Mesenchymal stem cell (in vitro differentiated cells and primary cell): ENCODE results near the gene TMEM63B.

Source experiments
- DNase-seq: peaks from one replicate; pipeline ENCODE4 v3.0.0-alpha.2; 2013
- H2AFZ ChIP-seq: one replicate; pipeline ENCODE4 v1.6.1; 2013; ENCODE audit warnings: low read depth, mild to moderate bottlenecking, control low read depth, inconsistent platforms, low read length, moderate library complexity
- H2AK5ac ChIP-seq: 2 replicates; pipeline ENCODE4 v1.6.1; 2013; ENCODE audit warnings: low read length, moderate library complexity, mild to moderate bottlenecking, inconsistent platforms; ENCODE audit not compliant: severe bottlenecking
- H2BK120ac ChIP-seq: one replicate; pipeline ENCODE4 v1.6.1; 2013; ENCODE audit warnings: low read depth, mild to moderate bottlenecking, inconsistent platforms, low read length, moderate library complexity
- H2BK12ac ChIP-seq, 2 experiments: one replicate each; pipeline ENCODE4 v1.6.1; 2013; ENCODE audit warnings: inconsistent platforms in 2 of 2, low read length in 2 of 2, mild to moderate bottlenecking in 2 of 2, moderate library complexity in 2 of 2, control low read depth in 1 of 2
- H2BK15ac ChIP-seq: one replicate; pipeline ENCODE4 v1.6.1; 2013; ENCODE audit warnings: mild to moderate bottlenecking, low read depth, inconsistent platforms; ENCODE audit not compliant: poor library complexity, severe bottlenecking
- H2BK5ac ChIP-seq: 2 replicates; pipeline ENCODE4 v1.6.1; 2013; ENCODE audit warnings: low read depth, mild to moderate bottlenecking, low read length, control low read depth, inconsistent platforms; ENCODE audit not compliant: poor library complexity, severe bottlenecking
- H3K14ac ChIP-seq, 2 experiments: one replicate each; pipeline ENCODE4 v1.6.1; 2013; ENCODE audit warnings: inconsistent platforms in 2 of 2, low read length in 2 of 2, control low read depth in 1 of 2, mild to moderate bottlenecking in 1 of 2, moderate library complexity in 1 of 2
- H3K18ac ChIP-seq, 2 experiments: one replicate each; pipeline ENCODE4 v1.6.1; 2013; ENCODE audit warnings: inconsistent platforms in 2 of 2, low read length in 2 of 2, control low read depth in 1 of 2, low read depth in 1 of 2, mild to moderate bottlenecking in 1 of 2
- H3K23ac ChIP-seq, 2 experiments: one replicate each; pipeline ENCODE4 v1.6.1; 2013; ENCODE audit warnings: inconsistent platforms in 2 of 2, low read length in 2 of 2, mild to moderate bottlenecking in 2 of 2, moderate library complexity in 2 of 2, control low read depth in 1 of 2
- H3K27ac ChIP-seq: 2 replicates; pipeline ENCODE4 v1.5.1; 2013; ENCODE audit warnings: mild to moderate bottlenecking, moderate library complexity, low read length, control low read depth, inconsistent platforms; ENCODE audit not compliant: poor library complexity, severe bottlenecking
- H3K27me3 ChIP-seq, 2 experiments: 2 replicates each; pipeline versions ENCODE4 v1.6.1 to v1.7.0; 2013; ENCODE audit warnings: low read length in 2 of 2, mild to moderate bottlenecking in 2 of 2, moderate library complexity in 2 of 2, control low read depth in 1 of 2, inconsistent platforms in 1 of 2; ENCODE audit not compliant: control insufficient read depth in 1 of 2, insufficient read depth in 1 of 2
- H3K36me3 ChIP-seq, 2 experiments: 2 replicates each; pipeline versions ENCODE4 v1.6.1 to v1.7.0; 2013; ENCODE audit warnings: low read length in 2 of 2, control low read depth in 1 of 2, inconsistent platforms in 1 of 2, low read depth in 1 of 2, mild to moderate bottlenecking in 1 of 2; ENCODE audit not compliant: insufficient read depth in 2 of 2, control insufficient read depth in 1 of 2
- H3K4ac ChIP-seq, 2 experiments: one replicate each; pipeline ENCODE4 v1.6.1; 2013; ENCODE audit warnings: inconsistent platforms in 2 of 2, low read length in 2 of 2, mild to moderate bottlenecking in 2 of 2, moderate library complexity in 2 of 2, control low read depth in 1 of 2, low read depth in 1 of 2
- H3K4me1 ChIP-seq: 2 replicates; pipeline ENCODE4 v1.6.1; 2013; ENCODE audit warnings: low read depth, low read length, control low read depth; ENCODE audit not compliant: control insufficient read depth, insufficient read depth
- H3K4me2 ChIP-seq: 2 replicates; pipeline ENCODE4 v1.6.1; 2013; ENCODE audit warnings: low read length, mild to moderate bottlenecking, inconsistent platforms; ENCODE audit not compliant: poor library complexity, severe bottlenecking
- H3K4me3 ChIP-seq, 2 experiments: 2 replicates each; pipeline versions ENCODE4 v1.5.1 to v1.7.0; 2013; ENCODE audit warnings: low read length in 2 of 2, mild to moderate bottlenecking in 2 of 2, control low read depth in 1 of 2, low read depth in 1 of 2; ENCODE audit not compliant: insufficient read depth in 1 of 2
- H3K79me1 ChIP-seq: replicated peaks from 2 replicates; pipeline ENCODE4 v1.6.1; 2013; ENCODE audit warnings: mild to moderate bottlenecking, control low read depth, low read length, inconsistent platforms; ENCODE audit not compliant: poor library complexity, severe bottlenecking
- H3K9ac ChIP-seq: 2 replicates; pipeline ENCODE4 v1.7.0; 2013; ENCODE audit warnings: mild to moderate bottlenecking, low read length, moderate library complexity
- H3K9me3 ChIP-seq: 2 replicates; pipeline ENCODE4 v1.7.0; 2013; ENCODE audit warnings: mild to moderate bottlenecking, low read length; ENCODE audit not compliant: control insufficient read depth
- H4K8ac ChIP-seq: one replicate; pipeline ENCODE4 v1.6.1; 2013; ENCODE audit warnings: inconsistent platforms, mild to moderate bottlenecking, low read length, moderate library complexity
- H4K91ac ChIP-seq: one replicate; pipeline ENCODE4 v1.6.1; 2013; ENCODE audit warnings: mild to moderate bottlenecking, low read length, inconsistent platforms
- WGBS: methylation state at CpG from one replicate; pipeline ENCODE4 v1.1.7; 2013; ENCODE audit warnings: mixed read lengths; 5-methylcytosine and 5-hydroxymethylcytosine counted together

Gene TMEM63B

GRCh38 chr6:44126320-44127149 is 819 bp upstream of the TMEM63B start:
- Histone ChIP-seq H3K4me3 (peak overlapping the region; percentile 93 to 97), H3K4me2 (peak overlapping the region; percentile 89), H3K4ac (peak overlapping the region in 1 of 2 experiments; percentile 77), H4K8ac (no peak overlapping the region), H2BK120ac (peak overlapping the region; percentile 78), H3K4me1 (peaks cover 15% of the 10 kb centered on the region), H3K27ac (peak overlapping the region; percentile 96), H3K9me3 (no peaks in the 10 kb centered on the region), H3K14ac (no peak overlapping the region), H3K79me1 (peaks cover 10% of the 10 kb centered on the region), H2AK5ac (no peak overlapping the region), H3K23ac (no peak overlapping the region), H3K9ac (peak overlapping the region; percentile 94), H3K18ac (peak overlapping the region; percentile 86 to 97), H4K91ac (peak overlapping the region; percentile 91), H2BK15ac (peak overlapping the region; percentile 66), H2BK5ac (peak overlapping the region; percentile 98), H3K36me3 (peaks cover 6 to 7% of the 10 kb centered on the region in 2 experiments), H3K27me3 (no peaks in the 10 kb centered on the region), H2BK12ac (no peak overlapping the region), H2AFZ (no peak overlapping the region)
- WGBS, result 3% methylated on average over 9 of the region's 31 CpGs
- DNase-seq, result peak; percentile 93

DNA sequence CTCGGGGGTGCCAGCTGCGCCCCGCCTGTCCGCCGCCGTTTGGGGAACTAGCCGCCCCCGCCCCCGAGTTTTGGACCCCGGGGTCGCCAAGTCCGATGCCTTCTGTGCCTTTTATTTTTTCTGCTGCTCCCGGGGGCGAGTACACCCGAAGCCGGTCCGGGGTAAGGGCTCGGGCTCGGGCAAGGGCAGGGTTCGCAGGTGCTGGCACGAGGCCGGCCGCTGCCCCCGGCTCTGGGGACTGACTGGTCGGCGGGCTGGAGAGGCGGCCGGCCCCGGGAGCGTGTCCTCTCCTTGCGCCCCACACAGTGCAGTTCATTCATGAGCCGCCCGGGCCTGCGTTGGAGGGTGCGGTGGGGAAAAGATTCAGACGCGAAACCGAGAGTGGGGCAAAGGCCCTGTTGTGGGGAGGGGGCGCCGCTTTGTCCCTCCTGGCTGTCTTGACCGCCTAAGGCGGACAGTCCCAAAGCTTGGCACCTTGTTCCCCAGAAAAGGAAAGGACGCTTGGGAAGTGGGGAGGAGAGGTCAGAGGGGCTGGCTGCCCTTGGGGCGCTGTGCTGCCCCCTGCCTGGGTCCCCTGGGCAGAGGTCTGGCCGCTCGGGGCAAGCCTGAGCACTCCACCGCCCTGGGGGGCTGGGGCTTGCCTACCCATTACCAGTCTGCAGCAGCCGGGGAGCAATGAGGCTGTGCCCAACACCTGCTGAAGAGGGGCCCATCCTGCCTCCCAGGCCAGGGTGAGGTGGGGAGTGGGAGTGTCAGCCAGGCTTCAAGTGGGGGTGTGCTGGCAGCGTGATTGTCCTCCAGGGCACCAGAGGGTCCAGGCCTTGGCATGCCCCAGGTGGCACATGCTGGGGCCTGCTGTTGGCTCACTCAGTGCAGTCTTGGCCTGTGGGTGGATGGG is 915 bp downstream of the TMEM63B start:
- Histone ChIP-seq H3K23ac (peak overlapping the region in 1 of 2 experiments; percentile 96), H4K91ac (peak overlapping the region; percentile 23), H2BK12ac (peak overlapping the region in 1 of 2 experiments; percentile 47), H2AFZ (peak overlapping the region; percentile 87), H2AK5ac (peak overlapping the region; percentile 29), H3K9ac (peak overlapping the region; percentile 87), H2BK5ac (peak overlapping the region; percentile 90), H3K36me3 (peaks cover 6 to 11% of the 10 kb centered on the region in 2 experiments), H2BK15ac (no peak overlapping the region), H3K4ac (peak overlapping the region; percentile 35 to 89), H3K4me3 (peak overlapping the region; percentile 89 to 93), H3K4me2 (peak overlapping the region; percentile 95), H4K8ac (peak overlapping the region; percentile 76), H2BK120ac (peak overlapping the region; percentile 98), H3K27me3 (no peaks in the 10 kb centered on the region), H3K14ac (peak overlapping the region; percentile 41 to 88), H3K4me1 (peaks cover 19% of the 10 kb centered on the region), H3K9me3 (no peaks in the 10 kb centered on the region), H3K27ac (no peak overlapping the region), H3K18ac (peak overlapping the region; percentile 86 to 90), H3K79me1 (peaks cover 21% of the 10 kb centered on the region)
- peak; percentile 57 for DNase-seq
- WGBS, result 9% methylated on average over 49 of the region's 49 CpGs

DNA sequence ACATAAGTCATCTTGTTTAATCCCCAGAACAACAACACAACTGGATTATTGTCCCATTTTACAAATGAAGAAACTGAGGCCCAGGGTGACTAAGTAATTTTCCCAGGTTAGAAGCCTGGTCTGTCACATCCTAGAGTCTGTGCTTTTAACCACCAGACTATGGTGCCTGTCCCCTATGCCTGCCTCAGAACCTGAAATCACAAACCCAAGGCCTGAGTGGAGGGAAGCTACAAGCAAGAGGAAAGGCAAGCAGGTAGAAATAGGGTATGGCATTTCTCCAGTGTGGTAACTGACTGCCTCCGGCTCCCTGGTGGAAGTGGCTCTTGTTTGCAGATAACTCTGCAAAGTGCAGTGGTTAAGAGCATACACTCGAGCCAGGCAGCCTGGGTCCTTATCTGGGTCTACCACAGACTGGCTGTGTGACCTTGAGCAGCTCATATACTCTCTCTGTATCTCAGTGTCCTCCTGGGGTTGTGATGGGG is 2.5 kb downstream of the TMEM63B start:
- Histone ChIP-seq H3K18ac (no peak overlapping the region), H2BK15ac (no peak overlapping the region), H3K9ac (no peak overlapping the region), H3K4ac (no peak overlapping the region), H2AFZ (no peak overlapping the region), H3K36me3 (peaks cover 6 to 19% of the 10 kb centered on the region in 2 experiments), H2BK5ac (no peak overlapping the region), H3K4me2 (no peak overlapping the region), H2BK12ac (no peak overlapping the region), H3K14ac (no peak overlapping the region), H2AK5ac (no peak overlapping the region), H3K4me3 (no peak overlapping the region), H3K27me3 (no peaks in the 10 kb centered on the region), H2BK120ac (no peak overlapping the region), H3K9me3 (no peaks in the 10 kb centered on the region), H3K23ac (no peak overlapping the region), H4K8ac (no peak overlapping the region), H3K27ac (no peak overlapping the region), H3K79me1 (peaks cover 34% of the 10 kb centered on the region), H4K91ac (no peak overlapping the region), H3K4me1 (peaks cover 23% of the 10 kb centered on the region)
- DNase-seq, result no peak
- WGBS, result 92% methylated on average over 2 of the region's 2 CpGs
